PC-3 (cell line): ENCODE data around the gene TEX53.

Experiments used
- CTCF ChIP-seq: fragments of 300-600 bp; sonication (generic); conservative IDR thresholded peaks from 2 replicates; pipeline ENCODE4 v1.5.1; 2017; ENCODE audit warnings: antibody characterized with exemption, low read depth, mild to moderate bottlenecking, low read length
- EZH2 ChIP-seq: fragments of 300-600 bp; sonication (generic); IDR thresholded peaks from one replicate; pipeline ENCODE4 v1.6.1; 2017; ENCODE audit warnings: antibody characterized with exemption, mild to moderate bottlenecking, low read length; ENCODE audit not compliant: unreplicated experiment

- TF ChIP-seq CTCF (no peak), EZH2 (no peak)
These were observed 22.8 kb upstream of the TEX53 start for GRCh38 chr9:114680259-114681001.
